Measurements from ENCODE around the gene TIMM44. TPM values are rescaled to one million over a fixed set of nuclear protein-coding genes. Genes with fewer than 3 reads are reported as not detected.

The TIMM44 gene
- total RNA-seq = 10 to 100 TPM; 20.5 to 73.8 TPM

- Histone ChIP-seq H3K36me3 (replicated peaks in 1 of 2; ENCODE audit: insufficient read depth in 1 of 2, low read depth in 2 of 2) (peaks cover 0 to 4% of the 10 kb centered on the region in 2 donors), H3K4me1 (peaks cover 27% of the 10 kb centered on the region), H3K9me3 (no peaks in the 10 kb centered on the region), H3K27ac (peak within 1 kb of the TSS; percentile 88 to 100 (median 96)), H3K27me3 (no peaks in the 10 kb centered on the region), H3K4me3 (peak within 1 kb of the TSS; percentile 52 to 57)
- no peak for TF ChIP-seq CTCF (IDR thresholded peaks at IDR 0.05)
- peak; percentile 85 to 95 (median 87) for TF ChIP-seq POLR2A (IDR thresholded peaks at IDR 0.05)
- ATAC-seq (peak; percentile 98), DNase-seq (peak; percentile 99 to 100 (median 99))
- WGBS, 2 donors = 0 to 1% methylated on average over 17 to 50 of the region's 56 CpGs
- intact Hi-C loops (cut with DNase I) = no loop called here
Observed at GRCh38 chr19:7943444-7944176, at the start of gene TIMM44. Gene TIMM44 (minus strand): TSS chr19:7943666. CDS start chr19:7943651, 15 bp downstream.

GRCh38 chr19:7992575-7992974, 49.1 kb upstream of the TIMM44 start:
- WGBS, 2 donors = 71 to 76% methylated on average over 10 of the region's 10 CpGs
- no peak overlapping the region for H3K27ac ChIP-seq
- no peak for ATAC-seq

GRCh38 chr19:7989071-7989575, 45.7 kb upstream of the TIMM44 start:
- ATAC-seq (no peak), DNase-seq (no peak)
- Histone ChIP-seq H3K4me3 (no peak overlapping the region), H3K27ac (peak overlapping the region in 3 of 4 donors; percentile 9 to 45 (median 23)), H3K27me3 (no peaks in the 10 kb centered on the region), H3K9me3 (no peaks in the 10 kb centered on the region), H3K4me1 (peaks cover 24% of the 10 kb centered on the region), H3K36me3 (replicated peaks in 1 of 2; ENCODE audit: insufficient read depth in 1 of 2, low read depth in 2 of 2) (peaks cover 4 to 17% of the 10 kb centered on the region in 2 donors)
- TF ChIP-seq CTCF (IDR thresholded peaks at IDR 0.05) = no peak
- TF ChIP-seq POLR2A (IDR thresholded peaks at IDR 0.05) = no peak
- intact Hi-C loops (cut with DNase I) = no loop called here
- WGBS, 2 donors = 82 to 88% methylated on average over 12 of the region's 12 CpGs

More at GRCh38 chr19:7992575-7992974, 49.1 kb upstream of the TIMM44 start:
- Histone ChIP-seq H3K4me3 (no peak overlapping the region), H3K36me3 (replicated peaks in 1 of 2; ENCODE audit: insufficient read depth in 1 of 2, low read depth in 2 of 2) (peaks cover 4 to 17% of the 10 kb centered on the region in 2 donors), H3K9me3 (no peaks in the 10 kb centered on the region), H3K4me1 (peaks cover 22% of the 10 kb centered on the region), H3K27me3 (no peaks in the 10 kb centered on the region)
- no peak for DNase-seq
- intact Hi-C loops (cut with DNase I) = no loop called here
- TF ChIP-seq CTCF (IDR thresholded peaks at IDR 0.05) (no peak), POLR2A (IDR thresholded peaks at IDR 0.05) (no peak)

- H3K36me3 ChIP-seq (replicated peaks in 1 of 2; ENCODE audit: insufficient read depth in 1 of 2, low read depth in 2 of 2) = peaks cover 4 to 17% of the 10 kb centered on the region in 2 donors
- H3K4me1 ChIP-seq = peaks cover 16% of the 10 kb centered on the region
- ATAC-seq = no peak
- no peak for TF ChIP-seq POLR2A (IDR thresholded peaks at IDR 0.05)
- TF ChIP-seq CTCF (IDR thresholded peaks at IDR 0.05) = no peak
- intact Hi-C loops (cut with DNase I) = no loop called here
- H3K4me3 ChIP-seq = no peak overlapping the region
- WGBS, 2 donors = 72 to 79% methylated on average over 5 of the region's 5 CpGs
- DNase-seq = no peak
- H3K27ac ChIP-seq = peak overlapping the region in 2 of 4 donors; percentile 9 to 45
- H3K27me3 ChIP-seq = no peaks in the 10 kb centered on the region
- no peaks in the 10 kb centered on the region for H3K9me3 ChIP-seq
Observed at GRCh38 chr19:7988307-7988706, 44.8 kb upstream of the TIMM44 start.
